Measurements from ENCODE around the gene WSCD2.

The WSCD2 gene

GRCh38 chr12:108151533-108152169 is 22.6 kb downstream of the WSCD2 start:
- no peak for DNase-seq (ENCODE audit: insufficient read length, low spot score)
- FAIRE-seq, result no peak

- FAIRE-seq (no peak), DNase-seq (ENCODE audit: insufficient read length, low spot score) (no peak)
These were observed 23.1 kb downstream of the WSCD2 start for GRCh38 chr12:108152170-108152538.

GRCh38 chr12:108156717-108157116 is 27.6 kb downstream of the WSCD2 start:
- DNase-seq (ENCODE audit: insufficient read length, low spot score) (no peak), FAIRE-seq (no peak)

GRCh38 chr12:108157870-108158459 is 28.9 kb downstream of the WSCD2 start:
- FAIRE-seq (no peak), DNase-seq (ENCODE audit: insufficient read length, low spot score) (no peak)

GRCh38 chr12:108162207-108162606 is 33.1 kb downstream of the WSCD2 start:
- DNase-seq (ENCODE audit: insufficient read length, low spot score) (no peak), FAIRE-seq (no peak)

GRCh38 chr12:108166505-108166904 is 37.4 kb downstream of the WSCD2 start:
- FAIRE-seq (no peak), DNase-seq (ENCODE audit: insufficient read length, low spot score) (no peak)

- FAIRE-seq (no peak), DNase-seq (ENCODE audit: insufficient read length, low spot score) (no peak)
These were observed 38.9 kb downstream of the WSCD2 start for GRCh38 chr12:108167974-108168373.

GRCh38 chr12:108169708-108170107 is 40.6 kb downstream of the WSCD2 start:
- FAIRE-seq (no peak), DNase-seq (ENCODE audit: insufficient read length, low spot score) (no peak)

GRCh38 chr12:108170164-108170563 is 41.1 kb downstream of the WSCD2 start:
- DNase-seq (ENCODE audit: insufficient read length, low spot score) (no peak), FAIRE-seq (no peak)

- DNase-seq (ENCODE audit: insufficient read length, low spot score) (no peak), FAIRE-seq (no peak)
These were observed 42.9 kb downstream of the WSCD2 start for GRCh38 chr12:108172033-108172432.

GRCh38 chr12:108173160-108173559 is 44.1 kb downstream of the WSCD2 start:
- DNase-seq (ENCODE audit: insufficient read length, low spot score) (no peak), FAIRE-seq (no peak)

GRCh38 chr12:108173892-108174291 is 44.8 kb downstream of the WSCD2 start:
- no peak for DNase-seq (ENCODE audit: insufficient read length, low spot score)
- no peak for FAIRE-seq

GRCh38 chr12:108174641-108175040 is 45.6 kb downstream of the WSCD2 start:
- DNase-seq (ENCODE audit: insufficient read length, low spot score) (no peak), FAIRE-seq (no peak)

- no peak for FAIRE-seq
- DNase-seq (ENCODE audit: insufficient read length, low spot score), result no peak
These were observed 46.2 kb downstream of the WSCD2 start for GRCh38 chr12:108175310-108175709.

- DNase-seq (ENCODE audit: insufficient read length, low spot score), result no peak
- no peak for FAIRE-seq
These were observed 47.2 kb downstream of the WSCD2 start for GRCh38 chr12:108176292-108176691.

- FAIRE-seq (no peak), DNase-seq (ENCODE audit: insufficient read length, low spot score) (no peak)
These were observed 48.0 kb downstream of the WSCD2 start for GRCh38 chr12:108177131-108177530.

- DNase-seq (ENCODE audit: insufficient read length, low spot score), result no peak
- no peak for FAIRE-seq
These were observed 50.2 kb downstream of the WSCD2 start for GRCh38 chr12:108179305-108179704.

GRCh38 chr12:108180255-108181094 is 51.4 kb downstream of the WSCD2 start:
- no peak for FAIRE-seq

GRCh38 chr12:108181095-108181454 is 52.0 kb downstream of the WSCD2 start:
- FAIRE-seq (no peak), DNase-seq (ENCODE audit: insufficient read length, low spot score) (no peak)

More at GRCh38 chr12:108180255-108181094, 51.4 kb downstream of the WSCD2 start:
- no peak for DNase-seq (ENCODE audit: insufficient read length, low spot score)

GRCh38 chr12:108182096-108182495 is 53.0 kb downstream of the WSCD2 start:
- DNase-seq (ENCODE audit: insufficient read length, low spot score) (no peak), FAIRE-seq (no peak)

GRCh38 chr12:108185002-108185401 is 55.9 kb downstream of the WSCD2 start:
- DNase-seq (ENCODE audit: insufficient read length, low spot score), result no peak
- no peak for FAIRE-seq

- DNase-seq (ENCODE audit: insufficient read length, low spot score) (no peak), FAIRE-seq (no peak)
These were observed 58.7 kb downstream of the WSCD2 start for GRCh38 chr12:108187831-108188230.
